Endodermal cell (in vitro differentiated cells): ENCODE measurements around the gene ELOF1. TPM values are rescaled to one million over a fixed set of nuclear protein-coding genes. Genes with fewer than 3 reads are reported as not detected.
"Not testable (repeated sequence)": the region's sequence is repeated elsewhere in the genome, so short reads cannot be mapped to it uniquely, and the experiment has no call there.

Experiments
- DNase-seq: peaks from one replicate; pipeline ENCODE4 v3.0.0-alpha.2; 2017
- H3K27ac ChIP-seq: 2 replicates; pipeline ENCODE4 v1.5.1; 2013; ENCODE audit warnings: mild to moderate bottlenecking, low read depth, low read length, moderate library complexity
- H3K27me3 ChIP-seq: 2 replicates; pipeline ENCODE4 v1.6.1; 2013; ENCODE audit warnings: mild to moderate bottlenecking, low read length, moderate library complexity; ENCODE audit not compliant: insufficient read depth, control insufficient read depth, poor library complexity, severe bottlenecking
- H3K36me3 ChIP-seq: 2 replicates; pipeline ENCODE4 v1.7.0; 2013; ENCODE audit warnings: mild to moderate bottlenecking, low read length, moderate library complexity; ENCODE audit not compliant: control insufficient read depth, insufficient read depth
- H3K4me1 ChIP-seq: one replicate; pipeline ENCODE4 v1.7.0; 2013; ENCODE audit warnings: low read length; ENCODE audit not compliant: control insufficient read depth, insufficient read depth
- H3K4me3 ChIP-seq: 2 replicates; pipeline ENCODE4 v1.5.1; 2013; ENCODE audit warnings: mild to moderate bottlenecking, low read length, moderate library complexity
- H3K9ac ChIP-seq: 2 replicates; pipeline ENCODE4 v1.6.1; 2013; ENCODE audit warnings: mild to moderate bottlenecking, low read length, moderate library complexity; ENCODE audit not compliant: poor library complexity, severe bottlenecking; ENCODE audit errors: extremely low read depth
- H3K9me3 ChIP-seq: 2 replicates; pipeline ENCODE4 v1.6.1; 2013; ENCODE audit warnings: mild to moderate bottlenecking, low read length, moderate library complexity; ENCODE audit not compliant: control insufficient read depth
- H3K27ac Mint-ChIP-seq: 2 replicates; pipeline ENCODE4 v1.8.0; 2020; ENCODE audit warnings: mixed read lengths
- H3K27me3 Mint-ChIP-seq: 2 replicates; pipeline ENCODE4 v1.8.0; 2021; ENCODE audit warnings: mild to moderate bottlenecking, mixed read lengths; ENCODE audit not compliant: insufficient read depth
- H3K36me3 Mint-ChIP-seq: 2 replicates; pipeline ENCODE4 v1.8.0; 2020; ENCODE audit warnings: low read depth, mixed read lengths
- H3K4me1 Mint-ChIP-seq: 2 replicates; pipeline ENCODE4 v1.8.0; 2020; ENCODE audit warnings: mixed read lengths
- H3K4me3 Mint-ChIP-seq: 2 replicates; pipeline ENCODE4 v1.8.0; 2020; ENCODE audit warnings: mild to moderate bottlenecking, moderate library complexity, mixed read lengths
- H3K9me3 Mint-ChIP-seq: 2 replicates; pipeline ENCODE4 v1.8.0; 2020; ENCODE audit warnings: mild to moderate bottlenecking, mixed read lengths
- WGBS, 2 experiments: methylation state at CpG; one replicate each; pipeline versions ENCODE4 v1.1.5 to v1.1.7; 2013; ENCODE audit warnings: missing lambda C conversion rate in 2 of 2, mixed read lengths in 1 of 2; ENCODE audit not compliant: insufficient coverage in 1 of 2, insufficient read length in 1 of 2; 5-methylcytosine and 5-hydroxymethylcytosine counted together
- long read RNA-seq, 4 experiments: library from polyadenylated mRNA in 2 of 4; library from RNA in 1 of 4; library from capped mRNA in 1 of 4; stranded (forward) in 3 of 4; unstranded in 1 of 4; transcript quantifications; one replicate each; pipeline ENCODE4 v2.0.0, GENCODE V29; 2020 to 2021; ENCODE audit warnings: inconsistent platforms in 1 of 4
- polyA plus RNA-seq, 2 experiments: library from polyadenylated mRNA; stranded (reverse); fragments of 50-300 nt; gene quantifications; one replicate each; pipeline ENCODE4 v1.2.3, GENCODE V29; 2013
- total RNA-seq, 2 donors: library from RNA; stranded (reverse); fragmentation: NEBNext Ultra II Directional in 1 of 2; extraction: Animal tissue kit (Norgen Biotek cat#: 25700) in 1 of 2; gene quantifications; 2 replicates in 1 of 2; 3 replicates in 1 of 2; pipeline ENCODE4 v1.2.1, GENCODE V29; 2021
- TF ChIP-seq, protein P1 (sequence below): fragments of 200-600 bp; sonication (generic); conservative IDR thresholded peaks from 2 replicates; pipeline ENCODE4 v1.5.0; 2021; ENCODE audit warnings: antibody characterized with exemption, mild to moderate bottlenecking

ELOF1 gene
- total RNA-seq = 10 to 100 TPM; 62.6 to 68.7 TPM
- polyA plus RNA-seq (2013, experiment 1 of 2) = 49.8 TPM
- polyA plus RNA-seq (2013, experiment 2 of 2) = 38.8 TPM
- long read RNA-seq, experiment 1, transcript ELOF1-201 (4 exons, 1,019 nt) = major isoform, 7 of 30 reads
- long read RNA-seq, experiment 1, partial matches to known transcripts = 6 of 30 reads
- long read RNA-seq, experiment 1, other reads (novel, unspliced or antisense) = 17 of 30 reads
- long read RNA-seq, experiment 2, transcript ELOF1-201 (4 exons, 1,019 nt) = major isoform, 51 of 62 reads
- long read RNA-seq, experiment 2, partial matches to known transcripts = 4 of 62 reads
- long read RNA-seq, experiment 2, other reads (novel, unspliced or antisense) = 6 of 62 reads
- long read RNA-seq, experiment 3, transcript ELOF1-201 (4 exons, 1,019 nt) = major isoform, 33 of 39 reads
- long read RNA-seq, experiment 3, partial matches to known transcripts = 4 of 39 reads
- long read RNA-seq, experiment 3, other reads (novel, unspliced or antisense) = 2 of 39 reads
- long read RNA-seq, experiment 4, transcript ELOF1-201 (4 exons, 1,019 nt) = major isoform, 210 of 249 reads
- long read RNA-seq, experiment 4, partial matches to known transcripts = 7 of 249 reads
- long read RNA-seq, experiment 4, other reads (novel, unspliced or antisense) = 31 of 249 reads

DNA sequence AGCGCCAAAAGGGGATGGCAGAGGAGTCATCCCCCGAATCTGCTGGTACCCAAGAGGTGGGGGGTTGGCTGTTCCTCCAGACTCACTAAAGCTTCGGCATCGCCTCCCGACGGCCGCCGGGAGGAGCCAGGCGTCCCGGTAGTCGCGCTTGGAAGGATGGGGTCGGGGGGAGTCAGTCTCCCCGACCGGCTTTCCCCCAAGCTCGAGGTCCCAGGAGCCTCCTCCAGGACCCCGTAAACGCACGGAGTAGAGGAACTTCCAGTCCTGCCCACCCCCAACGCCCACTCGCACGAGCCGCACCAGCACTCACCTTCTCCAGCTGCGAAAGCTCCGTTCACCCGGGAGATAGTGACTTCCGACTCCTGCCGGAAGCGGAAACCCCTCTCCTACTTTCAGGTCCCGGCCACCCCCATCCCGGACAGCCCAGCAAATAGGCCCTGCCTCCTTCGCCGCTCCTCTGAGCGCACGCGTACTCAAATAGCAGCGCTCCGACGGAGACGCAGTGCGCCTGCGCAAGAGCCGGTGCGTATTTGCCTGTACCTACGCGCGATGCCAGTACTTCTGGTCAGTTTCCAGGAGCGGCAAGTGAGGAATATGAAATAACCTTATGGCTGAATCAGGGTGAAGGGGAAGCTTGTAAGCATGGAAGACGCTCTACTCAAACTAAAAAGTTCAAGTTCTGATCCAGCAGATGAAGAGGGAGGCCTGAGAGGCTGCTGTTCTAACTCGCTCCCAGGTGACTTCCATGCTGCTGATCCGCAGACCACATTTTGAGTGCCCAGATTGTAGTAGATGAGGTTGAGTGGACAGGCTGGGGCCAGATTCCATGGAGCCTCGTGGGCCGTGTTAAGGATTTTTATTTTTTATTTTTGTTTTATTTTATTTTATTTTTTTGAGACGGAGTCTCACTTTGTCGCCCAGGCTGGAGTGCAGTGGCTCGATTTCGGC is at the start of gene ELOF1:
Gene ELOF1, minus strand, starts transcription at position 350 of the 948 bp plus-strand sequence. CDS start 4,883 bp downstream, outside the sequence.
- TF ChIP-seq, protein P1, sequence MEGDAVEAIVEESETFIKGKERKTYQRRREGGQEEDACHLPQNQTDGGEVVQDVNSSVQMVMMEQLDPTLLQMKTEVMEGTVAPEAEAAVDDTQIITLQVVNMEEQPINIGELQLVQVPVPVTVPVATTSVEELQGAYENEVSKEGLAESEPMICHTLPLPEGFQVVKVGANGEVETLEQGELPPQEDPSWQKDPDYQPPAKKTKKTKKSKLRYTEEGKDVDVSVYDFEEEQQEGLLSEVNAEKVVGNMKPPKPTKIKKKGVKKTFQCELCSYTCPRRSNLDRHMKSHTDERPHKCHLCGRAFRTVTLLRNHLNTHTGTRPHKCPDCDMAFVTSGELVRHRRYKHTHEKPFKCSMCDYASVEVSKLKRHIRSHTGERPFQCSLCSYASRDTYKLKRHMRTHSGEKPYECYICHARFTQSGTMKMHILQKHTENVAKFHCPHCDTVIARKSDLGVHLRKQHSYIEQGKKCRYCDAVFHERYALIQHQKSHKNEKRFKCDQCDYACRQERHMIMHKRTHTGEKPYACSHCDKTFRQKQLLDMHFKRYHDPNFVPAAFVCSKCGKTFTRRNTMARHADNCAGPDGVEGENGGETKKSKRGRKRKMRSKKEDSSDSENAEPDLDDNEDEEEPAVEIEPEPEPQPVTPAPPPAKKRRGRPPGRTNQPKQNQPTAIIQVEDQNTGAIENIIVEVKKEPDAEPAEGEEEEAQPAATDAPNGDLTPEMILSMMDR = peak; percentile 34
- H3K4me1 ChIP-seq = no peaks in the 10 kb centered on the region
- H3K4me3 Mint-ChIP-seq = peak within 1 kb of the TSS; percentile 92
- H3K36me3 ChIP-seq = peaks cover 25% of the 10 kb centered on the region
- peak within 1 kb of the TSS; percentile 99 for H3K4me3 ChIP-seq
- H3K4me1 Mint-ChIP-seq = peaks cover 10% of the 10 kb centered on the region
- DNase-seq = peak; percentile 99
- peaks cover 14% of the 10 kb centered on the region for H3K36me3 Mint-ChIP-seq
- peak within 1 kb of the TSS; percentile 4 for H3K27ac ChIP-seq
- 8 to 16% methylated on average over 28 to 57 of the region's 57 CpGs for WGBS, 2 experiments
- no peaks in the 10 kb centered on the region for H3K9me3 ChIP-seq
- H3K9ac ChIP-seq = peak within 1 kb of the TSS; percentile 79
- H3K27ac Mint-ChIP-seq = peak within 1 kb of the TSS; percentile 93
- no peaks in the 10 kb centered on the region for H3K9me3 Mint-ChIP-seq
- H3K27me3 Mint-ChIP-seq = no peaks in the 10 kb centered on the region
- H3K27me3 ChIP-seq = no peaks in the 10 kb centered on the region

DNA sequence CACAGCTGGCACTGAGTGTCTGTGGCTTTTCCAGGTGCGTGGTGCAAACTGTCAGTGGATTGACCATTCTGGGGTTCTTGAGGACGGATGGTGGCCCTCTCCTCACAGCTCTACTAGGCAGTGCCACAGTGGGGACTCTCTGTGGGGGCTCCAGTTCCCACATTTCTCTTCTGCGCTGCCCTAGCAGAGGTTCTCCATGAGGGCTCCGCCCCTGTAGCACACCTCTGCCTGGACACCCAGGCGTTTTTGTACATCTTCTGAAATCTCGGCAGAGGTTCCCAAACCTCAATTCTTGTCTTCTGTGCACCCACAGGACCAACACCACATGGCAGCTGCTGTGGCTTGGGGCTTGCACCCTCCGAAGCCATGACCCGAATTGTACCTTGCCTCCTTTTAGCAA is 47.5 kb upstream of the ELOF1 start:
- peaks cover 90% of the 10 kb centered on the region for H3K9me3 Mint-ChIP-seq
- WGBS, 2 experiments = 95 to 98% methylated on average over 4 to 8 of the region's 8 CpGs

DNA sequence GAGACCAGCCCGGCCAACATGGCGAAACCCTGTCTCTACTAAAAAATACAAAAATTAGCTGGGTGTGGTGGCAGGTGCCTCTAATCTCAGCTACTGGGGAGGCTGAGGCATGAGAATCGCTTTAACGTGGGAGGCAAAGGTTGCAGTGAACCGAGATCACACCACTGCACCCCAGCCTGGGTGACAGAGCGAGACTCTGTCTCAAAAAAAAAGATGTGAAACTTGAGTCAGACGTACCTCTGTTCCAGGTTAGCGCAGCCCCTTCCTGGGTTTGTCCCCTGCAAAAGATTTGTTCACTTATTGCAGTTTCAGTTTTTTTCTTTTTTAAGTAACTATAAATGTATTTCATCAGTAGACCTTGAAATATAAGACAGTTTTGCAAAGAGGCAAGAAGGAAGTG is 40.7 kb upstream of the ELOF1 start:
- Mint-ChIP-seq H3K36me3 (peaks cover 64% of the 10 kb centered on the region), H3K4me3 (peak overlapping the region; percentile 97), H3K9me3 (peaks cover 36% of the 10 kb centered on the region)
- 96 to 99% methylated on average over 7 to 8 of the region's 8 CpGs for WGBS, 2 experiments
- not testable (repeated sequence) for H3K27me3 ChIP-seq, H3K27me3 Mint-ChIP-seq, H3K4me1 Mint-ChIP-seq, H3K27ac ChIP-seq, DNase-seq, H3K9ac ChIP-seq, H3K27ac Mint-ChIP-seq, H3K4me1 ChIP-seq
- Histone ChIP-seq H3K9me3 (peaks cover 36% of the 10 kb centered on the region), H3K4me3 (peak overlapping the region; percentile 99), H3K36me3 (peaks cover 55% of the 10 kb centered on the region)

More for the DNA sequence above, 47.5 kb upstream of the ELOF1 start:
- Histone ChIP-seq H3K9ac (no peak overlapping the region), H3K27me3 (no peaks in the 10 kb centered on the region), H3K4me1 (no peaks in the 10 kb centered on the region), H3K27ac (no peak overlapping the region), H3K4me3 (peak overlapping the region; percentile 58), H3K9me3 (peaks cover 79% of the 10 kb centered on the region), H3K36me3 (peaks cover 89% of the 10 kb centered on the region)
- Mint-ChIP-seq H3K27ac (no peak overlapping the region), H3K27me3 (no peaks in the 10 kb centered on the region), H3K36me3 (peaks cover 94% of the 10 kb centered on the region), H3K4me3 (no peak overlapping the region), H3K4me1 (no peaks in the 10 kb centered on the region)
- TF ChIP-seq, protein P1 = no peak
- DNase-seq = no peak
